HCT116 (cell line): Measurements from ENCODE around the gene TRMT2A. TPM values are rescaled to one million over a fixed set of nuclear protein-coding genes. Genes with fewer than 3 reads are reported as not detected.

ENCODE experiments used
- ATAC-seq: fragments of 200-7000 bp; cut with Tn5 transposase; 2 replicates; pipeline ENCODE4 v1.9.1; 2020; ENCODE audit warnings: mild to moderate bottlenecking, moderate library complexity
- BruUV-seq: library from RNA; stranded (reverse); fragments of 400-500 nt; replicated peaks from 2 replicates; lab custom pipeline; 2021; lab: Mats Ljungman, UMichigan
- CTCF ChIA-PET: fragments of 300-600 bp; sonication (Branson Sonifier 250); formaldehyde crosslinking; loops from one replicate; lab custom pipeline; 2021; ENCODE audit warnings: antibody characterized with exemption; lab: Charles Lee
- POLR2A ChIA-PET: fragments of 300-600, 350-600 bp; sonication (Branson Sonifier 250); formaldehyde crosslinking; loops from one replicate; lab custom pipeline; 2021; ENCODE audit warnings: antibody characterized with exemption; lab: Charles Lee
- RAD21 ChIA-PET, 2 experiments: fragments of 300-600 bp; sonication (Branson Sonifier 250); formaldehyde crosslinking; loops; one replicate each; lab custom pipeline; 2023; ENCODE audit warnings: low total read pairs in 2 of 2; ENCODE audit not compliant: uncharacterized antibody in 2 of 2, unreplicated experiment in 2 of 2, low non-redundant PET in 1 of 2; lab: Charles Lee
- DNase-seq: peaks from one replicate; pipeline ENCODE4 v3.0.0-alpha.2; 2010; ENCODE audit warnings: low read depth, low spot score
- H2AFZ ChIP-seq: fragments of 200-600 bp; shearing (Covaris generic), sonication (generic); 2 replicates; pipeline ENCODE4 v1.6.1; 2017; ENCODE audit warnings: low read depth, mixed run types, mixed read lengths, antibody characterized with exemption, low read length; ENCODE audit not compliant: poor library complexity, severe bottlenecking
- H3K27ac ChIP-seq: 2 replicates; pipeline ENCODE4 v1.5.1; 2012; ENCODE audit warnings: low read depth, low read length
- H3K27me3 ChIP-seq: fragments of 200-600 bp; sonication (generic); 2 replicates; pipeline ENCODE4 v1.6.1; 2016; ENCODE audit warnings: mixed run types, low read length, mixed read lengths; ENCODE audit not compliant: insufficient read depth
- H3K36me3 ChIP-seq, 2 experiments: fragments of 200-500 bp in 1 of 2; fragments of 200-600 bp in 1 of 2; sonication (Bioruptor generic) in 1 of 2; sonication (generic) in 1 of 2; 2 replicates each; pipeline versions ENCODE4 v1.5.1 to v1.6.1; 2014 to 2016; ENCODE audit warnings: low read length in 2 of 2, inconsistent platforms in 1 of 2, mixed read lengths in 1 of 2, mixed run types in 1 of 2; ENCODE audit not compliant: insufficient read depth in 2 of 2, control insufficient read depth in 1 of 2
- H3K4me1 ChIP-seq, 2 experiments: fragments of 200-600 bp in 1 of 2; sonication (generic) in 1 of 2; 2 replicates each; pipeline versions ENCODE4 v1.5.1 to v1.6.1; 2012 to 2017; ENCODE audit warnings: low read length in 2 of 2, inconsistent platforms in 1 of 2, mild to moderate bottlenecking in 1 of 2, mixed read lengths in 1 of 2, mixed run types in 1 of 2, moderate library complexity in 1 of 2; ENCODE audit not compliant: insufficient read depth in 2 of 2, control insufficient read depth in 1 of 2
- H3K4me2 ChIP-seq: fragments of 200-600 bp; sonication (generic); 2 replicates; pipeline ENCODE4 v1.6.1; 2017; ENCODE audit warnings: mixed run types, low read length, mixed read lengths
- H3K4me3 ChIP-seq, 2 experiments: fragments of 200-600 bp in 1 of 2; sonication (generic) in 1 of 2; replicated peaks in 1 of 2; 2 replicates each; pipeline ENCODE4 v1.5.1; 2011 to 2016; ENCODE audit warnings: low read length in 2 of 2, control low read depth in 1 of 2, low read depth in 1 of 2, mild to moderate bottlenecking in 1 of 2, mixed read lengths in 1 of 2, mixed run types in 1 of 2
- H3K79me2 ChIP-seq: fragments of 200-600 bp; sonication (generic); 2 replicates; pipeline ENCODE4 v1.6.1; 2017; ENCODE audit warnings: mild to moderate bottlenecking, mixed run types, low read length, moderate library complexity, mixed read lengths; ENCODE audit not compliant: insufficient read depth
- H3K9ac ChIP-seq: fragments of 200-600 bp; sonication (generic); 2 replicates; pipeline ENCODE4 v1.6.1; 2016; ENCODE audit warnings: low read length, mixed read lengths
- H3K9me2 ChIP-seq: fragments of 200-600 bp; sonication (generic), shearing (Covaris generic); 2 replicates; pipeline ENCODE4 v1.6.1; 2017; ENCODE audit warnings: mixed run types, mild to moderate bottlenecking, moderate library complexity; ENCODE audit not compliant: insufficient read depth
- H3K9me3 ChIP-seq, 2 experiments: fragments of 200-500 bp in 1 of 2; fragments of 200-600 bp in 1 of 2; sonication (Bioruptor generic) in 1 of 2; sonication (generic) in 1 of 2; 2 replicates each; pipeline ENCODE4 v1.6.1; 2014 to 2017; ENCODE audit warnings: low read length in 2 of 2, mixed read lengths in 2 of 2, inconsistent platforms in 1 of 2, low read depth in 1 of 2, mild to moderate bottlenecking in 1 of 2, mixed run types in 1 of 2, moderate library complexity in 1 of 2; ENCODE audit not compliant: control insufficient read depth in 1 of 2, insufficient read depth in 1 of 2
- H4K20me1 ChIP-seq: fragments of 200-600 bp; sonication (generic), shearing (Covaris generic); 2 replicates; pipeline ENCODE4 v1.6.1; 2017; ENCODE audit warnings: mixed run types, mild to moderate bottlenecking, moderate library complexity; ENCODE audit not compliant: insufficient read depth
- CBX3 ChIP-seq: IDR thresholded peaks from 2 replicates; pipeline ENCODE4 v1.6.1; 2012; ENCODE audit warnings: low read depth
- EGR1 ChIP-seq: IDR thresholded peaks from 2 replicates; pipeline ENCODE4 v1.6.1; 2012; ENCODE audit warnings: low read depth
- EZH2phosphoT487 ChIP-seq: fragments of 200-600 bp; IDR thresholded peaks from 2 replicates; pipeline ENCODE4 v1.6.1; 2018; ENCODE audit warnings: antibody characterized with exemption, borderline replicate concordance
- MAX ChIP-seq: IDR thresholded peaks from 2 replicates; pipeline ENCODE4 v1.6.1; 2012
- SIN3A ChIP-seq: IDR thresholded peaks from 2 replicates; pipeline ENCODE4 v1.6.1; 2012; ENCODE audit warnings: low read depth
- TCF7L2 ChIP-seq: IDR thresholded peaks from 2 replicates; pipeline ENCODE4 v1.7.0; 2011; ENCODE audit warnings: borderline replicate concordance, inconsistent platforms; ENCODE audit not compliant: insufficient read depth, insufficient read length; ENCODE audit errors: extremely low read depth
- YY1 ChIP-seq: IDR thresholded peaks from 2 replicates; pipeline ENCODE4 v1.6.1; 2011; ENCODE audit warnings: low read length, low read depth, moderate library complexity, mild to moderate bottlenecking; ENCODE audit not compliant: insufficient replicate concordance; ENCODE audit errors: extremely low read depth
- ZNF274 ChIP-seq: fragments of 200-500 bp; sonication (Bioruptor generic); IDR thresholded peaks from 2 replicates; pipeline ENCODE4 v1.6.1; 2014; ENCODE audit warnings: mild to moderate bottlenecking, low read depth, low read length, inconsistent platforms
- intact Hi-C: fragments of 100-400 bp; cut with micrococcal nuclease; formaldehyde crosslinking; loops from 2 replicates; pipeline ENCODE4 v1.10.0; 2022
- total RNA-seq: library from RNA; stranded (reverse); gene quantifications from one replicate; pipeline ENCODE4 v1.2.1, GENCODE V29; 2021; ENCODE audit not compliant: unreplicated experiment

TRMT2A gene
- total RNA-seq, 1 experiment from 2014 or later, result 67.3 TPM

- ChIA-PET CTCF (no interaction called here), RAD21 (no interaction called here), POLR2A (no interaction called here)
- Histone ChIP-seq H2AFZ (no peak overlapping the region), H3K27me3 (no peaks in the 10 kb centered on the region), H3K27ac (no peak overlapping the region; the same call in 1 of the 2 replicates), H3K79me2 (peaks cover 43% of the 10 kb centered on the region), H3K36me3 (peaks cover 7 to 41% of the 10 kb centered on the region in 2 experiments; a peak in 3 of 4 replicates), H3K4me2 (no peak overlapping the region), H4K20me1 (no peaks in the 10 kb centered on the region), H3K9me3 (no peaks in the 10 kb centered on the region), H3K4me1 (peaks cover 12 to 19% of the 10 kb centered on the region in 2 experiments), H3K9ac (no peak overlapping the region), H3K9me2 (no peaks in the 10 kb centered on the region), H3K4me3 (no peak overlapping the region)
- intact Hi-C loops, result loop anchor here (10.0 kb wide), 1 partner anchor 149 kb away; no protein-coding TSS in a partner anchor
- no peak for ATAC-seq
- TF ChIP-seq YY1, result no peak
- TF ChIP-seq EGR1, result no peak
- no peak for TF ChIP-seq ZNF274
- no peak for TF ChIP-seq EZH2phosphoT487
- TF ChIP-seq CBX3, result no peak
- no peak for TF ChIP-seq TCF7L2
- no peak for DNase-seq
- no TSS peak for BruUV-seq
Observed at GRCh38 chr22:20113551-20114310, 3.3 kb downstream of the TRMT2A start.

DNA sequence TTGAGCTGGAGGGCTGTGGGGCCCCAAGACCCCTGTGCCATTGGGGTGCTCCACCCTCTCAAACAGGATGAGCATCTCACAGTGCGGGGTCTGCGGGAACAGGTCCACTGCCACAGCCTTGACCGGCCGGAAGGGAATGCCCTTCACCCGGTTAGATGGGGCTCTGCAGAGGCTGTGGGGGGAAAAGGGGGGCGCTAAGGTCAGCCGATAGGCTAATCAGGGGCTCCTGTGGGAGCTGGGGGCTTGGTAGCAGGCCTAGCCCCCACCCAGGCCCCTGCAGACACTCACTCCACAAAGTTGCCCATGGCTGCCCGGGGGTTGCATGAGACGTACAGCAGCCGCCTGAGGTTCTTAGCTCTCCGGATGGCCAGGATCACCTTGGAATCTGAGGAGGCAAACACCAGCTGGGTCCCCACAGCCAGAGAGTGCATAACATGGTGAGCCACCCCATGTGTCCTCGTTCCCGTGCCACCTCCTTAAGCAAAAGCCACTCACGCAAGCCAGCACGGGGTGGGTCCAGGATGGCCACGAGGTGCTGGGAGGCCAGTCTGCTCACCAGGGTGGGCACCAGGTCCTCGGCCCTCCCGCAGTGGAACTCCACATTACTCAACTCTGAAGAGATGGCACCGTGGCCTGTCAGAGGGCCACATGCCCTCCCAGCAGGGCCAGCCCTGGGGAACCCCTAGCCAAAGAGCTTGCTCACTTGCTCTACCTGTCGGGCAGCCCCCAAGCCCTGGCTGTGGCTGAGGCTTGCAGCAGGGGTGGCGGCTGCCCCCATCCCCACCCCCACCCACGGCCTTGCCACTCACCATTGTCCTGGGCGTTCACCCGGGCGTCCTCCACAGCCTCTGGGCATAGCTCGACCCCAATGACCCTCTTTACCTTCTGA lies 4.2 kb downstream of the TRMT2A start:
- Histone ChIP-seq H3K9ac (no peak overlapping the region), H3K9me3 (no peaks in the 10 kb centered on the region), H4K20me1 (no peaks in the 10 kb centered on the region), H3K36me3 (peaks cover 10 to 49% of the 10 kb centered on the region in 2 experiments; a peak in 3 of 4 replicates), H3K4me3 (no peak overlapping the region)
- no peak for TF ChIP-seq MAX
- no peak for TF ChIP-seq SIN3A
- TF ChIP-seq, all 23 proteins: peak for 0
- Histone ChIP-seq H3K9me2 (no peaks in the 10 kb centered on the region), H3K27me3 (no peaks in the 10 kb centered on the region), H3K79me2 (peaks cover 35% of the 10 kb centered on the region), H2AFZ (no peak overlapping the region), H3K4me1 (peaks cover 8 to 14% of the 10 kb centered on the region in 2 experiments), H3K4me2 (no peak overlapping the region), H3K27ac (peak overlapping the region; percentile 34; the same call in 1 of the 2 replicates)
- ChIA-PET POLR2A (no interaction called here), CTCF (no interaction called here), RAD21 (no interaction called here)
- DNase-seq (no peak), ATAC-seq (no peak)
- intact Hi-C loops, result loop anchor here (10.0 kb wide), 1 partner anchor 148 kb away; no protein-coding TSS in a partner anchor
- BruUV-seq, result no TSS peak
